Measurements from ENCODE around the gene ENTHD1.

The ENTHD1 gene

GRCh38 chr22:39920134-39920743 lies 26.7 kb upstream of the ENTHD1 start:
- H3K4me3 ChIP-seq (ENCODE audit: low read depth in 1 of 2, low read length in 2 of 2): no peak overlapping the region
- H3K27ac ChIP-seq (ENCODE audit: low read depth, low read length): no peak overlapping the region
- no peaks in the 10 kb centered on the region for H3K36me3 ChIP-seq (ENCODE audit: insufficient read depth, low read length)
- H3K9me3 ChIP-seq (ENCODE audit: low read length): no peaks in the 10 kb centered on the region
- no peaks in the 10 kb centered on the region for H3K4me1 ChIP-seq (ENCODE audit: insufficient read depth, low read length)
- no peak overlapping the region for H3K9ac ChIP-seq (ENCODE audit: low read length)
- H3K27me3 ChIP-seq (ENCODE audit: control insufficient read depth in 1 of 2, insufficient read depth in 2 of 2, low read length in 2 of 2): no peaks in the 10 kb centered on the region

- H3K9me3 ChIP-seq (ENCODE audit: low read length): no peaks in the 10 kb centered on the region
- H3K27ac ChIP-seq (ENCODE audit: low read depth, low read length): no peak overlapping the region
- H3K36me3 ChIP-seq (ENCODE audit: insufficient read depth, low read length): no peaks in the 10 kb centered on the region
- H3K4me1 ChIP-seq (ENCODE audit: insufficient read depth, low read length): no peaks in the 10 kb centered on the region
- H3K4me3 ChIP-seq (ENCODE audit: low read depth in 1 of 2, low read length in 2 of 2): no peak overlapping the region
- H3K9ac ChIP-seq (ENCODE audit: low read length): no peak overlapping the region
- no peaks in the 10 kb centered on the region for H3K27me3 ChIP-seq (ENCODE audit: control insufficient read depth in 1 of 2, insufficient read depth in 2 of 2, low read length in 2 of 2)
Observed at GRCh38 chr22:39917776-39918495, 24.4 kb upstream of the ENTHD1 start.

GRCh38 chr22:39917197-39917643 lies 23.7 kb upstream of the ENTHD1 start:
- H3K27ac ChIP-seq (ENCODE audit: low read depth, low read length): no peak overlapping the region
- no peaks in the 10 kb centered on the region for H3K4me1 ChIP-seq (ENCODE audit: insufficient read depth, low read length)
- no peaks in the 10 kb centered on the region for H3K36me3 ChIP-seq (ENCODE audit: insufficient read depth, low read length)
- no peaks in the 10 kb centered on the region for H3K9me3 ChIP-seq (ENCODE audit: low read length)
- H3K27me3 ChIP-seq (ENCODE audit: control insufficient read depth in 1 of 2, insufficient read depth in 2 of 2, low read length in 2 of 2): no peaks in the 10 kb centered on the region
- no peak overlapping the region for H3K9ac ChIP-seq (ENCODE audit: low read length)
- H3K4me3 ChIP-seq (ENCODE audit: low read depth in 1 of 2, low read length in 2 of 2): no peak overlapping the region

GRCh38 chr22:39916496-39916895 lies 22.9 kb upstream of the ENTHD1 start:
- H3K27ac ChIP-seq (ENCODE audit: low read depth, low read length): no peak overlapping the region
- no peaks in the 10 kb centered on the region for H3K36me3 ChIP-seq (ENCODE audit: insufficient read depth, low read length)
- no peaks in the 10 kb centered on the region for H3K4me1 ChIP-seq (ENCODE audit: insufficient read depth, low read length)
- no peak overlapping the region for H3K9ac ChIP-seq (ENCODE audit: low read length)
- H3K4me3 ChIP-seq (ENCODE audit: low read depth in 1 of 2, low read length in 2 of 2): no peak overlapping the region
- H3K9me3 ChIP-seq (ENCODE audit: low read length): no peaks in the 10 kb centered on the region
- H3K27me3 ChIP-seq (ENCODE audit: control insufficient read depth in 1 of 2, insufficient read depth in 2 of 2, low read length in 2 of 2): peaks cover 0 to 6% of the 10 kb centered on the region in 2 donors

- H3K4me3 ChIP-seq (ENCODE audit: low read depth in 1 of 2, low read length in 2 of 2): no peak overlapping the region
- H3K9ac ChIP-seq (ENCODE audit: low read length): no peak overlapping the region
- H3K27me3 ChIP-seq (ENCODE audit: control insufficient read depth in 1 of 2, insufficient read depth in 2 of 2, low read length in 2 of 2): peaks cover 0 to 7% of the 10 kb centered on the region in 2 donors
- H3K27ac ChIP-seq (ENCODE audit: low read depth, low read length): no peak overlapping the region
- no peaks in the 10 kb centered on the region for H3K36me3 ChIP-seq (ENCODE audit: insufficient read depth, low read length)
- H3K4me1 ChIP-seq (ENCODE audit: insufficient read depth, low read length): no peaks in the 10 kb centered on the region
- no peaks in the 10 kb centered on the region for H3K9me3 ChIP-seq (ENCODE audit: low read length)
Observed at GRCh38 chr22:39915295-39915726, 21.8 kb upstream of the ENTHD1 start.

- Histone ChIP-seq H3K4me1 (ENCODE audit: insufficient read depth, low read length) (no peaks in the 10 kb centered on the region), H3K9ac (ENCODE audit: low read length) (no peak overlapping the region), H3K4me3 (ENCODE audit: low read depth in 1 of 2, low read length in 2 of 2) (no peak overlapping the region), H3K9me3 (ENCODE audit: low read length) (no peaks in the 10 kb centered on the region), H3K36me3 (ENCODE audit: insufficient read depth, low read length) (no peaks in the 10 kb centered on the region), H3K27me3 (ENCODE audit: control insufficient read depth in 1 of 2, insufficient read depth in 2 of 2, low read length in 2 of 2) (peaks cover 0 to 7% of the 10 kb centered on the region in 2 donors), H3K27ac (ENCODE audit: low read depth, low read length) (no peak overlapping the region)
Observed at GRCh38 chr22:39914584-39914983, 21.0 kb upstream of the ENTHD1 start.

- no peaks in the 10 kb centered on the region for H3K36me3 ChIP-seq (ENCODE audit: insufficient read depth, low read length)
- H3K27me3 ChIP-seq (ENCODE audit: control insufficient read depth in 1 of 2, insufficient read depth in 2 of 2, low read length in 2 of 2): peaks cover 0 to 7% of the 10 kb centered on the region in 2 donors
- no peak overlapping the region for H3K4me3 ChIP-seq (ENCODE audit: low read depth in 1 of 2, low read length in 2 of 2)
- no peak overlapping the region for H3K9ac ChIP-seq (ENCODE audit: low read length)
- no peaks in the 10 kb centered on the region for H3K4me1 ChIP-seq (ENCODE audit: insufficient read depth, low read length)
- H3K27ac ChIP-seq (ENCODE audit: low read depth, low read length): no peak overlapping the region
- no peaks in the 10 kb centered on the region for H3K9me3 ChIP-seq (ENCODE audit: low read length)
Observed at GRCh38 chr22:39913886-39914285, 20.3 kb upstream of the ENTHD1 start.

GRCh38 chr22:39913321-39913720 lies 19.8 kb upstream of the ENTHD1 start:
- Histone ChIP-seq H3K36me3 (ENCODE audit: insufficient read depth, low read length) (no peaks in the 10 kb centered on the region), H3K4me3 (ENCODE audit: low read depth in 1 of 2, low read length in 2 of 2) (no peak overlapping the region), H3K9ac (ENCODE audit: low read length) (no peak overlapping the region), H3K27ac (ENCODE audit: low read depth, low read length) (no peak overlapping the region), H3K27me3 (ENCODE audit: control insufficient read depth in 1 of 2, insufficient read depth in 2 of 2, low read length in 2 of 2) (peaks cover 0 to 7% of the 10 kb centered on the region in 2 donors), H3K4me1 (ENCODE audit: insufficient read depth, low read length) (no peaks in the 10 kb centered on the region), H3K9me3 (ENCODE audit: low read length) (no peaks in the 10 kb centered on the region)

- Histone ChIP-seq H3K36me3 (ENCODE audit: insufficient read depth, low read length) (no peaks in the 10 kb centered on the region), H3K27ac (ENCODE audit: low read depth, low read length) (no peak overlapping the region), H3K27me3 (ENCODE audit: control insufficient read depth in 1 of 2, insufficient read depth in 2 of 2, low read length in 2 of 2) (peaks cover 0 to 7% of the 10 kb centered on the region in 2 donors)
Observed at GRCh38 chr22:39910876-39911613, 17.5 kb upstream of the ENTHD1 start.

GRCh38 chr22:39908737-39909136 lies 15.2 kb upstream of the ENTHD1 start:
- no peak overlapping the region for H3K27ac ChIP-seq (ENCODE audit: low read depth, low read length)
- H3K4me3 ChIP-seq (ENCODE audit: low read depth in 1 of 2, low read length in 2 of 2): no peak overlapping the region
- no peak overlapping the region for H3K9ac ChIP-seq (ENCODE audit: low read length)
- H3K27me3 ChIP-seq (ENCODE audit: control insufficient read depth in 1 of 2, insufficient read depth in 2 of 2, low read length in 2 of 2): peaks cover 0 to 7% of the 10 kb centered on the region in 2 donors
- no peaks in the 10 kb centered on the region for H3K9me3 ChIP-seq (ENCODE audit: low read length)
- no peaks in the 10 kb centered on the region for H3K36me3 ChIP-seq (ENCODE audit: insufficient read depth, low read length)
- no peaks in the 10 kb centered on the region for H3K4me1 ChIP-seq (ENCODE audit: insufficient read depth, low read length)

More at GRCh38 chr22:39910876-39911613, 17.5 kb upstream of the ENTHD1 start:
- H3K9ac ChIP-seq (ENCODE audit: low read length): no peak overlapping the region
- no peaks in the 10 kb centered on the region for H3K4me1 ChIP-seq (ENCODE audit: insufficient read depth, low read length)
- H3K4me3 ChIP-seq (ENCODE audit: low read depth in 1 of 2, low read length in 2 of 2): no peak overlapping the region
- no peaks in the 10 kb centered on the region for H3K9me3 ChIP-seq (ENCODE audit: low read length)

- Histone ChIP-seq H3K27me3 (ENCODE audit: control insufficient read depth in 1 of 2, insufficient read depth in 2 of 2, low read length in 2 of 2) (peaks cover 0 to 7% of the 10 kb centered on the region in 2 donors), H3K9ac (ENCODE audit: low read length) (no peak overlapping the region), H3K4me3 (ENCODE audit: low read depth in 1 of 2, low read length in 2 of 2) (no peak overlapping the region), H3K9me3 (ENCODE audit: low read length) (no peaks in the 10 kb centered on the region), H3K36me3 (ENCODE audit: insufficient read depth, low read length) (no peaks in the 10 kb centered on the region), H3K4me1 (ENCODE audit: insufficient read depth, low read length) (no peaks in the 10 kb centered on the region), H3K27ac (ENCODE audit: low read depth, low read length) (no peak overlapping the region)
Observed at GRCh38 chr22:39908136-39908535, 14.6 kb upstream of the ENTHD1 start.
